ENCODE measurements around the gene DLG2. TPM values are rescaled to one million over a fixed set of nuclear protein-coding genes. Genes with fewer than 3 reads are reported as not detected.
"Not testable (repeated sequence)": the region's sequence is repeated elsewhere in the genome, so short reads cannot be mapped to it uniquely, and the experiment has no call there.

The DLG2 gene
- total RNA-seq, 1 experiment from 2014 or later: 12.1 TPM

- DNase-seq: no peak
- Histone ChIP-seq H3K9me3 (replicated peaks) (no peaks in the 10 kb centered on the region), H3K36me3 (no peaks in the 10 kb centered on the region), H3K4me1 (no peaks in the 10 kb centered on the region), H3K27me3 (no peaks in the 10 kb centered on the region), H3K27ac (no peak overlapping the region), H3K4me3 (no peak overlapping the region)
These were observed 2153.4 kb downstream of the DLG2 start for GRCh38 chr11:83473743-83474142.

DNA sequence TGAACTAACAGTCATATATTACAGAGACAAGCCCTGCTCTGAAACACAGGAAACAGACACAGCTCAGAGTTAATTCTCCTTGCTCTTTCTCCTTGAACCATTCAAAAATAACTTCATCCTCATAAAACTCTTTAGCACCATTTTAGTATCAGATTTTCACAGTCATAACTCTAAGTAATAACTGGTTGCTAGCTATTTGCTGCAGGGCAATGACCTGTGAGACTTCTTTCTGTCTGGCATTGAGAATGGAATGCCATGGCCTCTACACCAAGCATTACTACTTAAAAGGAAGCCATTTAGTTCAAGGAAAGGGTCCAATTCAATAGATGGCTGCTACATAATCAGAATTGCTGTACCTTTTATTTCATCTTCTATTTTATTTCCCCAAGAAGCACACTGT is 2154.3 kb downstream of the DLG2 start:
- Histone ChIP-seq H3K4me1 (no peaks in the 10 kb centered on the region), H3K27ac (no peak overlapping the region)
- DNase-seq: no peak

GRCh38 chr11:83471831-83472727 is 2155.1 kb downstream of the DLG2 start:
- Histone ChIP-seq H3K4me3 (no peak overlapping the region), H3K27ac (no peak overlapping the region), H3K4me1 (no peaks in the 10 kb centered on the region), H3K27me3 (no peaks in the 10 kb centered on the region), H3K9me3 (replicated peaks) (no peaks in the 10 kb centered on the region), H3K36me3 (no peaks in the 10 kb centered on the region)
- DNase-seq: no peak

More for the DNA sequence above, 2154.3 kb downstream of the DLG2 start:
- no peak overlapping the region for H3K4me3 ChIP-seq
- H3K9me3 ChIP-seq (replicated peaks): no peaks in the 10 kb centered on the region
- H3K36me3 ChIP-seq: no peaks in the 10 kb centered on the region
- H3K27me3 ChIP-seq: no peaks in the 10 kb centered on the region

DNA sequence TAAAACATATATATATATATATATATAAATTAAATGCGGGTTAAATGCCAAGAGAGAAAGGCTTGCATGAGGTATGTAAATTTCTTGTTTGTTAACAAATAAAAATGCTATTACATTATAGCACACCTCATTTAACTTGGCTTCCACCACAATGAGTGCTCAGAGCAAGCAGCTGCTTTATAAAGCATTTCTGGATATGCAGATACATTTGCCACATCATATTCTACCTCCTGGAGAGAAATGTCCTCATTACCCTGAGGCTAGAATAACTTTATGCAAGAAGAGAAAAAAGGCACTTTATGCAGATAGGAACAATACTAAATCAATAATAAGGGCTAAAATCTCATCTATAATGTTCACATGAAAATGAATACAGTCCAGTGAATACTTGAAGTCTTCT is 2159.3 kb downstream of the DLG2 start:
- Histone ChIP-seq H3K9me3 (replicated peaks) (no peaks in the 10 kb centered on the region), H3K4me3 (no peak overlapping the region), H3K27ac (no peak overlapping the region), H3K4me1 (0 out of 2 replicates have a peak, but pooled peaks cover 3% of the 10 kb centered on the region), H3K27me3 (no peaks in the 10 kb centered on the region), H3K36me3 (no peaks in the 10 kb centered on the region)
- DNase-seq: no peak

GRCh38 chr11:83464160-83464944 is 2162.8 kb downstream of the DLG2 start:
- H3K4me3 ChIP-seq: no peak overlapping the region
- no peak overlapping the region for H3K27ac ChIP-seq
- H3K4me1 ChIP-seq: peaks cover 14% of the 10 kb centered on the region
- peak; percentile 15 to 42 for DNase-seq
- no peaks in the 10 kb centered on the region for H3K27me3 ChIP-seq
- H3K36me3 ChIP-seq: no peaks in the 10 kb centered on the region
- no peaks in the 10 kb centered on the region for H3K9me3 ChIP-seq (replicated peaks)

DNA sequence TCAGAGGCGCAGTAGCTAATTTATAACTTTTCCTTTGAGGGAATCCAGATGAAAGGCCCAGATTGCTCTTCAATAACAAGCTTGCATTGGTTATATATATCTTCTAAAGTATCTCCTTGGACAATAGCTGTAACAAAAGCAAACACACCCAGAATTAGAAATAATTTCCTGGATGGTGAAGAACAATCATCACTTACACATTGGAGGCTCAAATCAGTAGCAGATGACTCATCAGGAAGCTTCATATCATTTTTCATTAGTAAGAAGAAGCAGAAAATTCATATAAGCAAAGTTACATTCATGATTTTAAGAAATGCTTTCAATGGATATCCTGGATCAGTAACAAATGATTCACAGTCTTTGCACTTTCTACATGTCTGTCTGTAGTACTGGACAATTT is 2167.3 kb downstream of the DLG2 start:
- no peak overlapping the region for H3K4me3 ChIP-seq
- no peaks in the 10 kb centered on the region for H3K9me3 ChIP-seq (replicated peaks)
- no peaks in the 10 kb centered on the region for H3K27me3 ChIP-seq
- DNase-seq: peak in 1 of 2 experiments; percentile 14
- no peaks in the 10 kb centered on the region for H3K36me3 ChIP-seq
- no peak overlapping the region for H3K27ac ChIP-seq
- peaks cover 16% of the 10 kb centered on the region for H3K4me1 ChIP-seq

DNA sequence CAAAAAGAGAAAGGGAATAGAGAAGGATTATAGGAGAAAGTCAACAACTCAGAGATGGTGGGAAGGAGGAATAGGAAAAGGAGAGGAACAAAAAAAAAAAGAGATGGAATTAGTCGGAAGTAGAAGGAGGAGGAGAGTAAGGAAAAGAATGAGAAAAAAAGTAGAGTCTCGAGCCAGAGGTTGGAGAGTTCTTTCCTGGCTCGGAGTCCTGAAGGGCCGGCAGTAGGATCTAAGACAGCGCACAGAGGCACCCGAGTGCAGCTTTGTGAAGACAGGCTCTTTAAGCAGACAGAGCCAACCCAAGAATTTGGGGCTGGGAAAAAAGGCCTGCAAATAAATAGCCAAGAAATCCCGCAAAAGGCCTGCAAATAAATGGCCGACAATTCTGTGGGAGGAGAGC is 2170.6 kb downstream of the DLG2 start:
- peaks cover 13% of the 10 kb centered on the region for H3K4me1 ChIP-seq
- H3K9me3 ChIP-seq (replicated peaks): no peaks in the 10 kb centered on the region
- no peak overlapping the region for H3K27ac ChIP-seq
- H3K4me3 ChIP-seq: no peak overlapping the region
- no peaks in the 10 kb centered on the region for H3K36me3 ChIP-seq
- no peak for DNase-seq
- no peaks in the 10 kb centered on the region for H3K27me3 ChIP-seq

DNA sequence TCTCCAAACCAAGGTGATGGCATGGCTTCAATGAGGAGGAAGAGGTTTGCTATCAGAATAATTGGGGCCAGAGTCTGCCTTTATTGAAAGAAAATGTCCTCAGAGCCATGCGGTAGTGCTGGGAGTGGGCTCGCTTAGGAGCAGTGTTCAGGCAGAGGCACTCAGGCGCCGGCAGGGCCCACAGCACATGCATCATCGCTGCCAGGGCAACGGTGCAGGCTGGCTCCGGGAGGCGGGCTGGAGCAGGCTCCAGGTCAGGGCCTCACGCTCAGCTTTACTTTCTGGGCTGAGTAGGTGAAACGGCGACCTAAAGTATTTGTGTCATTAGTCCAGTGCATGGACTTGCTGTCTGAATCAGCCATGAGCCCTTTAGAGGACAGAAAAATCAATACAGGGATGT is 2171.1 kb downstream of the DLG2 start:
- H3K4me3 ChIP-seq: no peak overlapping the region
- H3K27ac ChIP-seq: no peak overlapping the region
- no peaks in the 10 kb centered on the region for H3K9me3 ChIP-seq (replicated peaks)
- H3K27me3 ChIP-seq: no peaks in the 10 kb centered on the region
- no peaks in the 10 kb centered on the region for H3K36me3 ChIP-seq
- H3K4me1 ChIP-seq: peaks cover 13% of the 10 kb centered on the region
- DNase-seq: no peak

- Histone ChIP-seq H3K4me1 (peaks cover 12% of the 10 kb centered on the region), H3K9me3 (replicated peaks) (no peaks in the 10 kb centered on the region), H3K27me3 (no peaks in the 10 kb centered on the region), H3K36me3 (no peaks in the 10 kb centered on the region), H3K4me3 (no peak overlapping the region), H3K27ac (no peak overlapping the region)
- DNase-seq: no peak
These were observed 2171.8 kb downstream of the DLG2 start for GRCh38 chr11:83455356-83455755.

DNA sequence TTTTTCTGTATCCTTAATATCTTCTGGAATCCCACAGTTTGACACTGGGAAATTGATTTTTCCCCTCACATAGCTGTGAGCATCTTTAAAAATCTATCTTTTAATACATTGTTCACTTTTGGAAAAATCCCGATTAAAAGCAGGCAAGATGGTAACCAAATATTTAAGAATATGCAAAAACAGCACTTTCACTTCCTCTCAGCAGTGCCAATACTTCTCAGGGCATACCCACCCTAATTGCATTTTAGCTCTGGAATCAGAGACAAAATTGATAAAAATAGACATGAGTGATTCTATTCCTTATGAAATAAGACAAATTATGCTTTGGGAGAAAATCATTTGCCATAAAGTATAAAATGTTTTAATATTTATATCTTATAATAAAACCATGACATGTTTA is 2172.5 kb downstream of the DLG2 start:
- no peak overlapping the region for H3K4me3 ChIP-seq
- H3K9me3 ChIP-seq (replicated peaks): no peaks in the 10 kb centered on the region
- no peaks in the 10 kb centered on the region for H3K36me3 ChIP-seq
- no peak for DNase-seq
- H3K27ac ChIP-seq: no peak overlapping the region
- peaks cover 5% of the 10 kb centered on the region for H3K4me1 ChIP-seq
- no peaks in the 10 kb centered on the region for H3K27me3 ChIP-seq

DNA sequence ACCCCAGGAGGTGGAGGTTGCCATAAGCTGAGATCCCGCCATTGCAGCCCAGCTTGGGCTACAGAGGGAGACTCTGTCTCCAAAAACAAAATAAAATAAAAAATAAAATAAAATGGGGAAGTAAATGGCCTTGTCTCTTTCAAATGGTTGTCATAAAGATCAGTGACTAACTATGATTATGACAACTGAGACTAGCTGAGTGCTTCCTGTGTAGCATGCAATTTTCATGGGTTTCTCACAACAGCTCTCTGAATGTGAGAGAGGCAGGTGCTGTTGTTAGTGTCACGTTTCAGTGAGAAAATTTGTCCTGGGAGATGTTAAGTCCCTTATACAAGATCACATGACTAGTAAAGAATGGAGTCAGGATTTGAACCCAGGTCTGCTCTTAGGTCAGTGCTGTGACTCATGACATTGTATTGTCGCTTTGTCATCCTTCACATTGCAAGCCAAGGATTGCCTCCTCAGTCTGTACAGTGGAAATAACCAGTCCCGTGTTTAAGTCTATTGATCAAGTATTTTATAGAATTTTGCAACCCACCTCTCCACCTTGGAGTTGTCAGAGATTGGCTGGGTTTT is 2177.7 kb downstream of the DLG2 start:
- H3K36me3 ChIP-seq: no peaks in the 10 kb centered on the region
- H3K4me3 ChIP-seq: no peak overlapping the region
- H3K9me3 ChIP-seq (replicated peaks): no peaks in the 10 kb centered on the region
- DNase-seq: no peak
- no peaks in the 10 kb centered on the region for H3K4me1 ChIP-seq
- no peak overlapping the region for H3K27ac ChIP-seq
- H3K27me3 ChIP-seq: no peaks in the 10 kb centered on the region; the same call in none of the 2 replicates

- H3K27me3 ChIP-seq: no peaks in the 10 kb centered on the region; the same call in none of the 2 replicates
- no peak overlapping the region for H3K4me3 ChIP-seq
- no peaks in the 10 kb centered on the region for H3K36me3 ChIP-seq
- DNase-seq: no peak
- no peaks in the 10 kb centered on the region for H3K9me3 ChIP-seq (replicated peaks)
- H3K27ac ChIP-seq: no peak overlapping the region
- no peaks in the 10 kb centered on the region for H3K4me1 ChIP-seq
These were observed 2178.5 kb downstream of the DLG2 start for GRCh38 chr11:83448686-83449085.

GRCh38 chr11:83443880-83444279 is 2183.3 kb downstream of the DLG2 start:
- H3K36me3 ChIP-seq; H3K9me3 ChIP-seq (replicated peaks); H3K27me3 ChIP-seq; H3K4me3 ChIP-seq; H3K27ac ChIP-seq; H3K4me1 ChIP-seq; DNase-seq: not testable (repeated sequence)

GRCh38 chr11:83441601-83442000 is 2185.5 kb downstream of the DLG2 start:
- Histone ChIP-seq H3K4me1 (no peaks in the 10 kb centered on the region), H3K4me3 (no peak overlapping the region), H3K36me3 (no peaks in the 10 kb centered on the region), H3K9me3 (replicated peaks) (no peaks in the 10 kb centered on the region), H3K27me3 (peaks cover 3% of the 10 kb centered on the region), H3K27ac (no peak overlapping the region)
- no peak for DNase-seq

- Histone ChIP-seq H3K27ac (no peak overlapping the region), H3K27me3 (peaks cover 6% of the 10 kb centered on the region; the same call in 1 of the 2 replicates), H3K9me3 (replicated peaks) (no peaks in the 10 kb centered on the region), H3K36me3 (no peaks in the 10 kb centered on the region), H3K4me3 (no peak overlapping the region), H3K4me1 (no peaks in the 10 kb centered on the region)
- DNase-seq: no peak
These were observed 2186.0 kb downstream of the DLG2 start for GRCh38 chr11:83441171-83441570.

Measured in SJCRH30 (cell line).